SH-SY5Y (cell line): ENCODE measurements around the gene KMT2A.

Experiments
- GATA2 ChIP-seq: IDR thresholded peaks from 2 replicates; pipeline ENCODE4 v1.6.1; 2011; ENCODE audit warnings: mild to moderate bottlenecking, low read depth, low read length
- GATA3 ChIP-seq: IDR thresholded peaks from 2 replicates; pipeline ENCODE4 v1.6.1; 2011; ENCODE audit warnings: low read depth, mild to moderate bottlenecking, low read length, moderate library complexity

DNA sequence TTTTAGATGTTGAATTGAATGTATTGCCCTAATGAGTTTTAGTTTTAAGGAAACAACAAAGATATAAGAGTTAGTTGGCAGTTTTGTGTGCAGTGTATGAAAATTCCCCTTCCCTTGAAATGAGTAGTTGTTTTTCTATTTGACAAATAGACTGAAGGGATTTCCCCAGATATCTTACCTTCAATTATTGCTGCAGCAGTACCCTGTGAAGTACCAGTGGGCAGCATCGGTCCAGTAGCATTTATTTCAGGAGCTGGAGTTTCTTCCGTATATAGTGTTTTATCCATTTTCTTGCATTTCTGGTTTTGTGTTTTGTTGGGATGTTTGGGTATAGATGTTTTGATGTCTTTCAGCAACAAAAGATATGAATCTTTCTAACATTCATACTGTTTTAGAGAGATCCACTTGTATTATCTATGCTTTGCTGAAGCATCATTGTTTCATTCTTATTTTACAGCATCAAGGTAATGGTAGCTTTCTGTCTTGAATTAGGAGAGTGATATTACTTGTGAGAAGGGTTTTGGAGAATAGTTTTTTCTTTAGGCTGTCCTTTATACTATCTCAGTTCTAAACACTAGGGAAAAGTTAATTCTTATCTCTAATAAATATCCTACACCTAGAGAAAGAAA lies 7.4 kb downstream of the KMT2A start:
- no peak for TF ChIP-seq GATA3
- TF ChIP-seq GATA2, result no peak
